ENCODE measurements around the gene TMEM30A. TPM values are rescaled to one million over a fixed set of nuclear protein-coding genes. Genes with fewer than 3 reads are reported as not detected.

TMEM30A gene
- total RNA-seq, 4 donors from 2014 or later, result 87.6 to 102 (median 91.9) TPM

DNA sequence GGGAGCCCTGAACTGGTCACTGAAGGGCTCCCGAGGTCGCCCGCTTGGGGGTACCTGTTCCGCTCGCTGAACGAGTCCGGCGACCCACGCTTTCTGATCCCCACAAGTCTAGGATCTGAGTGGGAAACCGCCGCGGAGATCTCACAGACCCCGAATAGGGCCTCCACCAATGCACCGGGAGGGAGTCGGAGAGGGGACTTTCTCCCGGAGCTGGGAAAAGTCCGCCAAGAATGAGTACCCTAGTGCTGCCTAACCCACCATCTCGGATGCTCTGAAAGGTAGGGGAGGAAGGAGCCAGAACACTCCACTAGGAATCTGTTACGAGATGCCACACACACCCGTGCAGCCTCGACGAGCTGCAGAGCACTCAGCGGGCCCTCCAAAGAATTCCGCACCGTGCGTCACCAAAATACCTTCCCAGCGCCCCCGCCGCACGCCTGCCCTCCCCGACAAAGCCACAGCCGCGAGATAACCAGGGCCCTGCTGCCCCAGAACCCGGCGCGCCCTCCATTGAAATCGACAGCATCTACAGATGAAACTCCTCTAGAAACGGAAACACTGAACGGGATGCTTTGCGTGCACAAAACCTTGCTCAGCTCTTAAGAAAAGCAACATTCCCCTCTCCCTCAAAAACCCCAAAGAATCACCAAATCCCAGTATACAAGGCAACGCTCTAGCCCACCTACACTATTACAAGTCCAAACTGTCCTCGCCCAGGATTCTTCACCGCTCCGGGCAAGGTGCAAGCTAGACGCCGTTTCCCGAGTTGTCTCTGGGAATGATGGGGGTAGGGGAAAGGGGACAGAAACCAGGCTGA is 79.4 kb downstream of the TMEM30A start:
- peaks cover 0 to 11% (median 0%) of the 10 kb centered on the region in 4 donors for H3K27me3 ChIP-seq
- H3K36me3 ChIP-seq, result no peaks in the 10 kb centered on the region
- peak overlapping the region; percentile 93 to 96 (median 94) for H3K27ac ChIP-seq (replicated peaks in 1 of 4)
- WGBS, result 1% methylated on average over 39 of the region's 47 CpGs
- intact Hi-C loops (cut with DNase I), result loop anchor here (5.0 to 10.0 kb wide), 3 partner anchors 88 to 600 kb away; no protein-coding TSS in a partner anchor
- DNase-seq (ENCODE audit: extremely low spot score), result no peak
- H3K9me3 ChIP-seq, result no peaks in the 10 kb centered on the region
- H3K4me1 ChIP-seq, result peaks cover 45 to 85% (median 77%) of the 10 kb centered on the region in 4 donors
- TF ChIP-seq, protein P1, sequence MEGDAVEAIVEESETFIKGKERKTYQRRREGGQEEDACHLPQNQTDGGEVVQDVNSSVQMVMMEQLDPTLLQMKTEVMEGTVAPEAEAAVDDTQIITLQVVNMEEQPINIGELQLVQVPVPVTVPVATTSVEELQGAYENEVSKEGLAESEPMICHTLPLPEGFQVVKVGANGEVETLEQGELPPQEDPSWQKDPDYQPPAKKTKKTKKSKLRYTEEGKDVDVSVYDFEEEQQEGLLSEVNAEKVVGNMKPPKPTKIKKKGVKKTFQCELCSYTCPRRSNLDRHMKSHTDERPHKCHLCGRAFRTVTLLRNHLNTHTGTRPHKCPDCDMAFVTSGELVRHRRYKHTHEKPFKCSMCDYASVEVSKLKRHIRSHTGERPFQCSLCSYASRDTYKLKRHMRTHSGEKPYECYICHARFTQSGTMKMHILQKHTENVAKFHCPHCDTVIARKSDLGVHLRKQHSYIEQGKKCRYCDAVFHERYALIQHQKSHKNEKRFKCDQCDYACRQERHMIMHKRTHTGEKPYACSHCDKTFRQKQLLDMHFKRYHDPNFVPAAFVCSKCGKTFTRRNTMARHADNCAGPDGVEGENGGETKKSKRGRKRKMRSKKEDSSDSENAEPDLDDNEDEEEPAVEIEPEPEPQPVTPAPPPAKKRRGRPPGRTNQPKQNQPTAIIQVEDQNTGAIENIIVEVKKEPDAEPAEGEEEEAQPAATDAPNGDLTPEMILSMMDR (IDR thresholded peaks at IDR 0.05), result no peak
- TF ChIP-seq POLR2AphosphoS5 (IDR thresholded peaks at IDR 0.05), result peak; percentile 42 to 86
- peak overlapping the region; percentile 74 to 85 (median 83) for H3K4me3 ChIP-seq

- TF ChIP-seq POLR2A (IDR thresholded peaks at IDR 0.05; ENCODE audit: low read depth) (no peak), EP300 (IDR thresholded peaks at IDR 0.05) (no peak), POLR2AphosphoS5 (IDR thresholded peaks at IDR 0.05) (peak; percentile 37 to 57)
- TF ChIP-seq, protein P1 (IDR thresholded peaks at IDR 0.05), result peak; percentile 77 to 85 (median 78)
- no peaks in the 10 kb centered on the region for H3K36me3 ChIP-seq
- intact Hi-C loops (cut with DNase I), result loop anchor here (5.0 to 10.0 kb wide), 3 partner anchors 87 to 600 kb away; no protein-coding TSS in a partner anchor
- peaks cover 0 to 11% (median 0%) of the 10 kb centered on the region in 4 donors for H3K27me3 ChIP-seq
- DNase-seq (ENCODE audit: extremely low spot score), result peak; percentile 93
- no peaks in the 10 kb centered on the region for H3K9me3 ChIP-seq
- H3K27ac ChIP-seq (replicated peaks in 1 of 4), result peak overlapping the region; percentile 93 to 96 (median 94)
- H3K4me3 ChIP-seq, result peak overlapping the region; percentile 74 to 85 (median 83)
- peaks cover 45 to 93% (median 83%) of the 10 kb centered on the region in 4 donors for H3K4me1 ChIP-seq
- 1% methylated on average over 35 of the region's 35 CpGs for WGBS
Measured at GRCh38 chr6:75204217-75204958, 80.2 kb downstream of the TMEM30A start.

- Histone ChIP-seq H3K9me3 (no peaks in the 10 kb centered on the region), H3K27me3 (peaks cover 0 to 11% (median 0%) of the 10 kb centered on the region in 4 donors), H3K36me3 (no peaks in the 10 kb centered on the region), H3K4me3 (peak overlapping the region; percentile 74 to 85 (median 83)), H3K27ac (replicated peaks in 1 of 4) (peak overlapping the region; percentile 93 to 96 (median 94)), H3K4me1 (peaks cover 43 to 94% (median 83%) of the 10 kb centered on the region in 4 donors)
- 20% methylated on average over 5 of the region's 5 CpGs for WGBS
- no peak for DNase-seq (ENCODE audit: extremely low spot score)
- TF ChIP-seq POLR2A (IDR thresholded peaks at IDR 0.05; ENCODE audit: low read depth), result no peak
- TF ChIP-seq, protein P1 (IDR thresholded peaks at IDR 0.05), result no peak
- no peak for TF ChIP-seq EP300 (IDR thresholded peaks at IDR 0.05)
- TF ChIP-seq POLR2AphosphoS5 (IDR thresholded peaks at IDR 0.05), result no peak
- intact Hi-C loops (cut with DNase I), result loop anchor here (5.0 to 10.0 kb wide), 3 partner anchors 86 to 599 kb away; no protein-coding TSS in a partner anchor
Measured at GRCh38 chr6:75203721-75204120, 80.9 kb downstream of the TMEM30A start.

Other genes starting within 250 kb of the TMEM30A start
- 100 to 1,000 TPM; 309 to 477 (median 376) TPM for gene COL12A1, start 78.7 kb downstream of the TMEM30A start, total RNA-seq
- gene COX7A2, start 41.0 kb downstream of the TMEM30A start, total RNA-seq, result 100 to 1,000 TPM; 126 to 480 (median 300) TPM
- gene FILIP1, start 209.0 kb upstream of the TMEM30A start, total RNA-seq, result 10 to 100 TPM; 41.7 to 53.3 (median 48.4) TPM